GM12878 (cell line): ENCODE measurements around the gene ZNF655.

ENCODE experiments used
- CTCF ChIP-seq, 3 experiments: IDR thresholded peaks in 2 of 3; conservative IDR thresholded peaks in 1 of 3; 2 replicates each; pipeline ENCODE4 v1.5.1; 2011; ENCODE audit warnings: low read depth in 3 of 3, low read length in 3 of 3, mild to moderate bottlenecking in 3 of 3, control low read depth in 2 of 3, moderate library complexity in 2 of 3, inconsistent platforms in 1 of 3, mixed read lengths in 1 of 3; ENCODE audit not compliant: control insufficient read depth in 2 of 3, insufficient read depth in 1 of 3; ENCODE audit errors: extremely low read depth in 1 of 3
- GABPA ChIP-seq: IDR thresholded peaks from 2 replicates; pipeline ENCODE4 v1.6.1; 2014; ENCODE audit warnings: antibody characterized with exemption, low read depth, mild to moderate bottlenecking, inconsistent platforms
- MEF2A ChIP-seq: IDR thresholded peaks from 2 replicates; pipeline ENCODE4 v1.6.1; 2011; ENCODE audit warnings: low read depth, mild to moderate bottlenecking, low read length, moderate library complexity; ENCODE audit not compliant: insufficient read depth
- POLR2A ChIP-seq: IDR thresholded peaks from 2 replicates; pipeline ENCODE4 v1.6.1; 2011; ENCODE audit warnings: low read depth, mild to moderate bottlenecking, low read length
- RFX5 ChIP-seq: IDR thresholded peaks from 2 replicates; pipeline ENCODE4 v1.6.1; 2011; ENCODE audit warnings: low read depth, low read length, improper control_type of control experiment
- RUNX3 ChIP-seq: IDR thresholded peaks from 2 replicates; pipeline ENCODE4 v1.6.1; 2012; ENCODE audit warnings: low read length, inconsistent platforms

GRCh38 chr7:99541212-99541611 is 17.2 kb upstream of the ZNF655 start:
- TF ChIP-seq POLR2A (no peak), MEF2A (no peak), CTCF (IDR thresholded peaks at IDR 0.05 in 2 of 3, conservative IDR thresholded peaks at IDR 0.05 in 1 of 3; ENCODE audit: control insufficient read depth in 2 of 3, extremely low read depth in 1 of 3, insufficient read depth in 1 of 3, low read depth in 3 of 3, low read length in 3 of 3) (no peak), RUNX3 (no peak), GABPA (no peak), RFX5 (no peak)
